ENCODE data around the gene FXR1. TPM values are rescaled to one million over a fixed set of nuclear protein-coding genes. Genes with fewer than 3 reads are reported as not detected.

FXR1 gene
- total RNA-seq, 1 donor from 2014 or later: 145 TPM

DNA sequence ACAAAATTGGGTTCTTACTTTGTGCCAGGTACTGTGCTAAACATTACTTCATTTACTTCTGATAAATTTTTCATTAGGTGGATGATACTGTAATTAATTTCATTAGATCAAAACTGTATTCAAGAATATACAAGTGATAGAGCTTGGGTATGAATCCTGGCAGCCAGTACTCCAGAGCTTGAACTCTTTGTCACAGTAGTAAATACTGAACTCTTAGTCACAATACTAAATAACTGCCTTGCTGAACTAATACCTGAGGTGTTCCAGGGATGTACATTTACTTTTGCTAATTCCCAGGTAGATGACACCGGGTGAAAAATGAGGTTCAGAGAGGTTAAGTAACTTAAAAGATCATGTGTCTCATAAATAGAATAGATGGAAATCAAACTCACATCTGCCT is 20.3 kb downstream of the FXR1 start:
- no peak for DNase-seq (ENCODE audit: low read depth)
- TF ChIP-seq, protein P1, sequence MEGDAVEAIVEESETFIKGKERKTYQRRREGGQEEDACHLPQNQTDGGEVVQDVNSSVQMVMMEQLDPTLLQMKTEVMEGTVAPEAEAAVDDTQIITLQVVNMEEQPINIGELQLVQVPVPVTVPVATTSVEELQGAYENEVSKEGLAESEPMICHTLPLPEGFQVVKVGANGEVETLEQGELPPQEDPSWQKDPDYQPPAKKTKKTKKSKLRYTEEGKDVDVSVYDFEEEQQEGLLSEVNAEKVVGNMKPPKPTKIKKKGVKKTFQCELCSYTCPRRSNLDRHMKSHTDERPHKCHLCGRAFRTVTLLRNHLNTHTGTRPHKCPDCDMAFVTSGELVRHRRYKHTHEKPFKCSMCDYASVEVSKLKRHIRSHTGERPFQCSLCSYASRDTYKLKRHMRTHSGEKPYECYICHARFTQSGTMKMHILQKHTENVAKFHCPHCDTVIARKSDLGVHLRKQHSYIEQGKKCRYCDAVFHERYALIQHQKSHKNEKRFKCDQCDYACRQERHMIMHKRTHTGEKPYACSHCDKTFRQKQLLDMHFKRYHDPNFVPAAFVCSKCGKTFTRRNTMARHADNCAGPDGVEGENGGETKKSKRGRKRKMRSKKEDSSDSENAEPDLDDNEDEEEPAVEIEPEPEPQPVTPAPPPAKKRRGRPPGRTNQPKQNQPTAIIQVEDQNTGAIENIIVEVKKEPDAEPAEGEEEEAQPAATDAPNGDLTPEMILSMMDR (conservative IDR thresholded peaks at IDR 0.05; ENCODE audit: low read depth, low read length): no peak
- H3K4me3 ChIP-seq (ENCODE audit: low read depth, low read length): no peak overlapping the region

DNA sequence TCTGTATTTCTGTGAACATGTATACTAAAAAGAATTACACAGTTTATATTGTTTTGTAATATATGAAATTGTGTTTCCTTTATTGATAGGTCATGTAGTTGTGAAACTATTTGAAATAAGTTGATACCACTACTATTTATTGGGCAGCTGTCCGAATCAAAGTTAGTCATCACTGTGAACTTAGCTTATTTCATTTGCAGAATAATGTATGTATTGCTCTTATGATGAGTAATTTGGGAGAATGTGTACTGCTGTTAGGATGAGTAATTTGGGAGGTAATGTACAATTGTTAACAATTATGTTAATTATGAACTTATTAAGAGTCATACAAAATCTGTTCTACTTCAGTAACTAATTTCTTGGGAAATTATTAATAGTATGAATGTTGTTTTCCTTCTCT is 22.2 kb downstream of the FXR1 start:
- TF ChIP-seq, protein P1 (conservative IDR thresholded peaks at IDR 0.05; ENCODE audit: low read depth, low read length): no peak
- no peak overlapping the region for H3K4me3 ChIP-seq (ENCODE audit: low read depth, low read length)
- no peak for DNase-seq (ENCODE audit: low read depth)

DNA sequence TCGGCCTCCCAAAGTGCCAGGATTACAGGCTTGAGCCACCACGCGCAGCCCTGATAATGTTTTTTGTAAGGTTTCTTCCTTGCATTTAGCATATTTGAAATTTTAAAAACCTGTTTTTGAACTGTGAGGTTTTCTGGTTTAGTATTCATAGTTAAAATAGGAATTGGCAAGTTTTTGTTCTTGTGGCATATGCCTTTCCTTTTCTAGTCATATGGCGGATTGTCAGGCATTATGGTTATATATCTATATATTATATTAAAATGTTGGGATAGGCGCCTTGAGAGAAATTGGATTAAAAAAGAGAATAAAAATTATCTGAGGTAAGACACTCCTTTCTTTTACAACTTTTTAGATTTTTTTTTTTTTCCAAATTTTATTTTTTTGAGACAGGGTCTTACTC is 28.4 kb downstream of the FXR1 start:
- TF ChIP-seq, protein P1 (conservative IDR thresholded peaks at IDR 0.05; ENCODE audit: low read depth, low read length): no peak
- no peak for DNase-seq (ENCODE audit: low read depth)
- no peak overlapping the region for H3K4me3 ChIP-seq (ENCODE audit: low read depth, low read length)

DNA sequence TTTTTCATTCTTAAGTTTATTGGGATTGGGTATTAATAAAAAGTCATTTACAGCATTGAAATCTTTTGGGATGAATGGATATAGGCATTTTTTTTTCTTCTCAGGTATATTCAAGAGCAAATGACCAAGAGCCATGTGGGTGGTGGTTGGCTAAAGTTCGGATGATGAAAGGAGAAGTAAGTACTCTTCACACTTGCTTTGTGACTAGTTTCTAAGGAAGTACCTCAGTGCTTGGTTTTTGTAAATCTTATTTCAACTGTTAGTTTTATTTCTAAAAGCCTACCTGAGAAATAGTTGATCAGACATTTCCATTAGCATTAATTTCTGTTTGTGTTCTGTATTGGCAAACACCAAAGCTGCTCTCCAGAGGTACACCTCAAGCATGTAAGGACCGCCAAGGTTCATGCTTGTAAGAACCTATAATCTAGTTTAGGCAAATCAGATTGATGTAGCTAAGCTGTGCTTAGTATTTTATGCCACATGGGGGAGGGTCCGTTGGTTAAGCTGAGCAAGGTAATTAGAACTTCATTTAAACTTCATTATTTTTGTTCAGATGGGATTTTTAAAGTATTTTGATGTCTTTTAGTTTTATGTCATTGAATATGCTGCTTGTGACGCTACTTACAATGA is 35.4 kb downstream of the FXR1 start:
- TF ChIP-seq, protein P1 (conservative IDR thresholded peaks at IDR 0.05; ENCODE audit: low read depth, low read length): no peak
- DNase-seq (ENCODE audit: low read depth): no peak
- no peak overlapping the region for H3K4me3 ChIP-seq (ENCODE audit: low read depth, low read length)

DNA sequence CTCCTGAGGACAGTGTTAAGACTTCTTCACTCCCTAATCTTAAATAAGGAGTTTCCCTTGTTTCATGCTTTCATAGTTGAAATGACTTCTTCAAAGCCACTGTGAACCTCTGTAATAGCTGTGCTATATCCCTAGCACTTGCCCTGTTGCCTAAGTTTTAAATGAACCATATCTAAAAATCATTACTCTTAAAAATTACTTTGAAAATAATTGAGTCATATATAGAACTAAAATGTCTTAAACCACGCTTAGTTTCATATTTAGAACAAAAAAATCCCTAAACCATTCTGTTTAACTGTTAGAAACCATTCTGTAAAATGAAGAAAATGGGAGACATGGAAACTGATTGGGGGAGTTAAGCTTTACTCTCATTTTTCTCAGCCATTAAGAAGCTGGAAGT is 47.2 kb downstream of the FXR1 start:
- TF ChIP-seq, protein P1 (conservative IDR thresholded peaks at IDR 0.05; ENCODE audit: low read depth, low read length): no peak
- no peak overlapping the region for H3K4me3 ChIP-seq (ENCODE audit: low read depth, low read length)
- no peak for DNase-seq (ENCODE audit: low read depth)

DNA sequence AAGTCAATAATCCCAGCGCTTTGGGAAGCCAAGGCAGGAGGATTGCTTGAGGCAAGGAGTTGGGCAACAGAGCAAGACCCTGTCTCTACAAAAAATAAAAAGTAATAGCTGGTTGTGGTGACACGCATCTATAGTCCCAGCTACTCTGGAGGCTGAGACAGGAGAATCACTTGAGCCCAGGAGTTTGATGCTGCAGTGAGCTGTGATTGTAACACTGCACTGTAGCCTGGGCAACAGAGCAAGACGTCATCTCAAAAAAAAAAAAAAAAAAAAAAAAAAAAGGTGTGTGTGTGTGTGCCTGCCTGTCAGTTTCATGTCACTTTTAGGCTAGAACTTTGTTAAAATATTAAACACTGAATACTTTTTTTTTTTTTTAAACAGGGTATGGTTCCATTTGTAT is 48.6 kb downstream of the FXR1 start:
- H3K4me3 ChIP-seq (ENCODE audit: low read depth, low read length): no peak overlapping the region
- TF ChIP-seq, protein P1 (conservative IDR thresholded peaks at IDR 0.05; ENCODE audit: low read depth, low read length): no peak
- DNase-seq (ENCODE audit: low read depth): no peak

DNA sequence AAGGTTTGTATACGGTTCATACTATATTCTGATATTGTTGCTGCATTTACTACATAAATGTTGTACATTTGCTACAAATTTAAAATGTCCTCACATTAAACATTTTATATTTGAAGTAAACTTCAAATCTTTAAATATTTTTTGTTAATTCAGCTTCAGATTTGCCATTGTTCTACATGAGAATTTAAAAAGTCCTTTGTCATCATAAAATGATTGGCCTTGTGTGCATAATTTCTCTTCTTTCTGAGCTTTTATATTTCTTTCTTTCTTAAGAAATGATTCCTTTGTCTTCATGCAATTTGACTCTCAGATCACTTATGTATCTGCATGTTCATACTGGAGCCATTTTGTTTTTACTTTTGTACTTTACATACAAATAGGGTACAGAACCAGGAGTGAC is 49.1 kb downstream of the FXR1 start:
- no peak for DNase-seq (ENCODE audit: low read depth)
- H3K4me3 ChIP-seq (ENCODE audit: low read depth, low read length): no peak overlapping the region
- TF ChIP-seq, protein P1 (conservative IDR thresholded peaks at IDR 0.05; ENCODE audit: low read depth, low read length): no peak
